OCI-LY7 (cell line): ENCODE data around the gene ADCY1.

ENCODE experiments used
- CTCF ChIP-seq: fragments of 200-600 bp; sonication (generic); conservative IDR thresholded peaks from 2 replicates; pipeline ENCODE4 v1.5.1; 2014; ENCODE audit warnings: mild to moderate bottlenecking, antibody characterized with exemption, low read length, moderate library complexity, mixed read lengths
- EZH2phosphoT487 ChIP-seq: fragments of 200-600 bp; sonication (generic); IDR thresholded peaks from 2 replicates; pipeline ENCODE4 v1.6.1; 2018; ENCODE audit warnings: low read depth, borderline replicate concordance, mild to moderate bottlenecking, mixed run types, antibody characterized with exemption, low read length, moderate library complexity, mixed read lengths

DNA sequence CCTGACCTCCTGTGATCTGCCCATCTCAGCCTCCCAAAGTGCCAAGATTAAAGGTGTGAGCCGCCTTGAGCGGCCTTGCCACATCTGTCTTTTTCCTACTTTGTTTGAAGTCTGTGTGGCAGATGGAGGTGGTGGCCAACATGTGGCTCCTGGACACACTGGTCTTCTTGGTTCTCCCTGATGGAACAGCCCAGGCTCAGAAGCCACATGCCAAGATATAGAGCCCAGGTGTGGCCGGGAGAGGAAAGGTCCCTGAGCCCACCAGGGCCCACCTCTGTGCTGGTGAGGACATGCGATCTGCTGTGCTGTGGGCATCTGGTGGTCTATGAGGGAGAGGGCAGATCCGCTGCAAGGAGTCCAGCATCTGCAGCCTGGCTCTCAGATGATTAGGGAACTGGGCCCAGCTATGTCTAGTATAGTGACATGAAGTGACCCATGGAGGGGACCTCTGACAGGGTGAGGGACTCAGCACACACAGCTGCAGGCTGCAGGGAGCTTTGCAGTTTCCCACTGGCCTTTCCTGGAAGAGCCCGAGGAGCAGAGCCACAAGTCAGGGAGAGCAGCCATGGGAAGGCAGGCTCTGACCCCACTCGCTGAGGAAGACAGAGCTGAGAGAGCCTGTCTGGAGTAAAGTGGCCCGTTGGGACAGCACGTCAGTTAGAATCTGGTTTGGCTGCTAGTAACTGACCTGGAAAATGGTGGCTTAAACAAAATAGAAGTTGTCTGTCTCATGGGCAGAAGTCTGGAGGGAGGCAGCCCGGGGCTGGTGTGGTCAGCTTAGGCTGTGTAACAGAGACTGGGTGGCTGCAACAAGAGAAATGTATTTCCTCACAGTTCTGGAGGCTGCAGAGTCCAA is 25.9 kb downstream of the ADCY1 start:
- TF ChIP-seq CTCF = no peak
- no peak for TF ChIP-seq EZH2phosphoT487
